Stomach (tissue), 4 donors: ENCODE data around the gene POU5F1.

Source experiments
- CTCF ChIP-seq, 7 experiments: fragments of 450-650 bp in 4 of 7; fragments of 200-600 bp in 3 of 7; sonication (generic) in 3 of 7; IDR thresholded peaks; one replicate each; pipeline ENCODE4 v1.5.1; 2016 to 2019; ENCODE audit warnings: antibody characterized with exemption in 7 of 7, control low read depth in 2 of 7, mild to moderate bottlenecking in 1 of 7
- POLR2A ChIP-seq, 4 donors: fragments of 450-650 bp; IDR thresholded peaks; one replicate each; pipeline ENCODE4 v1.6.1; 2016; ENCODE audit warnings: antibody characterized with exemption in 4 of 4, control low read depth in 2 of 4, mild to moderate bottlenecking in 1 of 4, moderate library complexity in 1 of 4

GRCh38 chr6:31157513-31158139 is 12.9 kb downstream of the POU5F1 start, which contains the start of gene CCHCR1:
- TF ChIP-seq CTCF (IDR thresholded peaks at IDR 0.05) = no peak
- TF ChIP-seq POLR2A (IDR thresholded peaks at IDR 0.05) = no peak
